ENCODE data around the gene DDX56. TPM values are rescaled to one million over a fixed set of nuclear protein-coding genes. Genes with fewer than 3 reads are reported as not detected.
A peak's percentile ranks its signal among the peaks of the same experiment; 100 is the strongest.

The DDX56 gene
- total and polyA plus RNA-seq, 2 of the 13 experiments (the other 11 are each of a cell fraction or from before 2014, with no cell fraction given): 82.6 to 120 TPM

DNA sequence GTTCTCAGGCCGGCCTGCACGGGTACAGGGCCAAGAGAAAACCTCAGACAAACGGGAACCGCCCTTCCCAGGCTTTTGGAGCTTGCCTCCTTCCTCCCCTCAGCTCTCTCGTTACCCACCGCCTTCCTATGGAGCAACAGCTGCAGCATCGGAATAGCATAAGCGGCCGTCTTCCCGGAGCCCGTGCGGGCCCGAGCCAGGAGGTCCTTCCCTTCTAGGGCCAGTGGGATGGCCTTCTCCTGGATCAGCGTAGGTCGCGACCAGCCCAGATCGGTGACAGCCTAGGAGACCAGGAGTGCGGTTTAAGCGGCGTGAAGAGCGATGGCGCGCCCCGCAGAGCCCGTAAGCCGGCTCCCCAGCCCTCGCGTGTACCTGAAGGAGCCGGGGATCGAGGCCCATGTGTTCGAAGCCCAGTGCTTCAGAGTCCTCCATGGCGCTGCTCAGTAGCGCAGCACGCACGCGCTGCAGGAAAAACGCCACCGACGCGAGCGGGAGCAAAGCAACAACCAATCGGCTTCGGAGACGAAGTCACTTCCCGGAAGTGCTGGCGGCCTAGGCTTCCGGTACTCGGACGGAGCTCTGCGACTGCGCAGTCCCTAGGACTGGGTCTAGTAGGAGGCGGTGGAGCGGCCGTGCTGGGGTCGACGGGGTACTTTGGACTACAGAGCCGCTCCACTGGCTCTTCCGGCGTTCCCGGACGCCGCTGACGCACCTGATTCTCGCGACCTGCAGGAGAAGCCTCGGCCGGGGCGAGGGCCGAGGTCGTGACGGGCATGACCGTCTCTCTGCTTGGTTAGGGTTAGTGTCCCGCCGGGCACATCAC is at the start of gene DDX56 (continued):
- TF ChIP-seq, protein P1, sequence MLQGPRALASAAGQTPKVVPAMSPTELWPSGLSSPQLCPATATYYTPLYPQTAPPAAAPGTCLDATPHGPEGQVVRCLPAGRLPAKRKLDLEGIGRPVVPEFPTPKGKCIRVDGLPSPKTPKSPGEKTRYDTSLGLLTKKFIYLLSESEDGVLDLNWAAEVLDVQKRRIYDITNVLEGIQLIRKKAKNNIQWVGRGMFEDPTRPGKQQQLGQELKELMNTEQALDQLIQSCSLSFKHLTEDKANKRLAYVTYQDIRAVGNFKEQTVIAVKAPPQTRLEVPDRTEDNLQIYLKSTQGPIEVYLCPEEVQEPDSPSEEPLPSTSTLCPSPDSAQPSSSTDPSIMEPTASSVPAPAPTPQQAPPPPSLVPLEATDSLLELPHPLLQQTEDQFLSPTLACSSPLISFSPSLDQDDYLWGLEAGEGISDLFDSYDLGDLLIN (CRISPR knock-in tag; IDR thresholded peaks at IDR 0.05; ENCODE audit: borderline replicate concordance): peak; percentile 46; the same call in 1 of the 2 replicates
- TF ChIP-seq, protein P2, sequence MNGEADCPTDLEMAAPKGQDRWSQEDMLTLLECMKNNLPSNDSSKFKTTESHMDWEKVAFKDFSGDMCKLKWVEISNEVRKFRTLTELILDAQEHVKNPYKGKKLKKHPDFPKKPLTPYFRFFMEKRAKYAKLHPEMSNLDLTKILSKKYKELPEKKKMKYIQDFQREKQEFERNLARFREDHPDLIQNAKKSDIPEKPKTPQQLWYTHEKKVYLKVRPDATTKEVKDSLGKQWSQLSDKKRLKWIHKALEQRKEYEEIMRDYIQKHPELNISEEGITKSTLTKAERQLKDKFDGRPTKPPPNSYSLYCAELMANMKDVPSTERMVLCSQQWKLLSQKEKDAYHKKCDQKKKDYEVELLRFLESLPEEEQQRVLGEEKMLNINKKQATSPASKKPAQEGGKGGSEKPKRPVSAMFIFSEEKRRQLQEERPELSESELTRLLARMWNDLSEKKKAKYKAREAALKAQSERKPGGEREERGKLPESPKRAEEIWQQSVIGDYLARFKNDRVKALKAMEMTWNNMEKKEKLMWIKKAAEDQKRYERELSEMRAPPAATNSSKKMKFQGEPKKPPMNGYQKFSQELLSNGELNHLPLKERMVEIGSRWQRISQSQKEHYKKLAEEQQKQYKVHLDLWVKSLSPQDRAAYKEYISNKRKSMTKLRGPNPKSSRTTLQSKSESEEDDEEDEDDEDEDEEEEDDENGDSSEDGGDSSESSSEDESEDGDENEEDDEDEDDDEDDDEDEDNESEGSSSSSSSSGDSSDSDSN (CRISPR knock-in tag; IDR thresholded peaks at IDR 0.05): peak; percentile 82
- TF ChIP-seq POLR2G (IDR thresholded peaks at IDR 0.05; ENCODE audit: low read depth, low read length): peak; percentile 92
- no peak for TF ChIP-seq ZNF720 (CRISPR knock-in tag; IDR thresholded peaks at IDR 0.05)
- TF ChIP-seq ELF4 (CRISPR knock-in tag; IDR thresholded peaks at IDR 0.05; ENCODE audit: borderline replicate concordance): peak; percentile 95
- TF ChIP-seq ZNF652 (CRISPR knock-in tag; IDR thresholded peaks at IDR 0.05; ENCODE audit: borderline replicate concordance, low read depth): peak; percentile 28; the same call in 1 of the 2 replicates
- TF ChIP-seq, protein P3, sequence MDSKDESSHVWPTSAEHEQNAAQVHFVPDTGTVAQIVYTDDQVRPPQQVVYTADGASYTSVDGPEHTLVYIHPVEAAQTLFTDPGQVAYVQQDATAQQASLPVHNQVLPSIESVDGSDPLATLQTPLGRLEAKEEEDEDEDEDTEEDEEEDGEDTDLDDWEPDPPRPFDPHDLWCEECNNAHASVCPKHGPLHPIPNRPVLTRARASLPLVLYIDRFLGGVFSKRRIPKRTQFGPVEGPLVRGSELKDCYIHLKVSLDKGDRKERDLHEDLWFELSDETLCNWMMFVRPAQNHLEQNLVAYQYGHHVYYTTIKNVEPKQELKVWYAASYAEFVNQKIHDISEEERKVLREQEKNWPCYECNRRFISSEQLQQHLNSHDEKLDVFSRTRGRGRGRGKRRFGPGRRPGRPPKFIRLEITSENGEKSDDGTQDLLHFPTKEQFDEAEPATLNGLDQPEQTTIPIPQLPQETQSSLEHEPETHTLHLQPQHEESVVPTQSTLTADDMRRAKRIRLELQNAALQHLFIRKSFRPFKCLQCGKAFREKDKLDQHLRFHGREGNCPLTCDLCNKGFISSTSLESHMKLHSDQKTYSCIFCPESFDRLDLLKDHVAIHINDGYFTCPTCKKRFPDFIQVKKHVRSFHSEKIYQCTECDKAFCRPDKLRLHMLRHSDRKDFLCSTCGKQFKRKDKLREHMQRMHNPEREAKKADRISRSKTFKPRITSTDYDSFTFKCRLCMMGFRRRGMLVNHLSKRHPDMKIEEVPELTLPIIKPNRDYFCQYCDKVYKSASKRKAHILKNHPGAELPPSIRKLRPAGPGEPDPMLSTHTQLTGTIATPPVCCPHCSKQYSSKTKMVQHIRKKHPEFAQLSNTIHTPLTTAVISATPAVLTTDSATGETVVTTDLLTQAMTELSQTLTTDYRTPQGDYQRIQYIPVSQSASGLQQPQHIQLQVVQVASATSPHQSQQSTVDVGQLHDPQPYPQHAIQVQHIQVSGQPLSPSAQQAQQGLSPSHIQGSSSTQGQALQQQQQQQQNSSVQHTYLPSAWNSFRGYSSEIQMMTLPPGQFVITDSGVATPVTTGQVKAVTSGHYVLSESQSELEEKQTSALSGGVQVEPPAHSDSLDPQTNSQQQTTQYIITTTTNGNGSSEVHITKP (CRISPR knock-in tag; IDR thresholded peaks at IDR 0.05; ENCODE audit: low read depth): 0 out of 2 replicates have a peak, but pooled peaks have one; percentile 59
- TF ChIP-seq U2AF1 (optimal IDR thresholded peaks at IDR 0.05; ENCODE audit: low read depth, low read length): peak; percentile 64
- peak; percentile 55 for TF ChIP-seq ZNF556 (CRISPR knock-in tag; IDR thresholded peaks at IDR 0.05; ENCODE audit: borderline replicate concordance)
- TF ChIP-seq RAD21 (CRISPR knock-in tag; IDR thresholded peaks at IDR 0.05): peak; percentile 54
- peak; percentile 22; the same call in 1 of the 2 replicates for TF ChIP-seq CENPT (CRISPR knock-in tag; IDR thresholded peaks at IDR 0.05; ENCODE audit: low read depth)
- TF ChIP-seq HHEX (CRISPR knock-in tag; IDR thresholded peaks at IDR 0.05): no peak
- TF ChIP-seq ZBTB7A (CRISPR knock-in tag; IDR thresholded peaks at IDR 0.05): peak; percentile 85
- TF ChIP-seq PTBP1 (IDR thresholded peaks at IDR 0.05; ENCODE audit: low read depth, low read length, poor library complexity, severe bottlenecking): no peak
- TF ChIP-seq TOPORS (CRISPR knock-in tag; IDR thresholded peaks at IDR 0.05): peak; percentile 89
- TF ChIP-seq ZC3H13 (CRISPR knock-in tag; IDR thresholded peaks at IDR 0.05): peak; percentile 68; the same call in 1 of the 2 replicates
- no peak; the same call in none of the 2 replicates for TF ChIP-seq ZNF451 (CRISPR knock-in tag; IDR thresholded peaks at IDR 0.05)
- TF ChIP-seq ZNF780A (CRISPR knock-in tag; IDR thresholded peaks at IDR 0.05): peak; percentile 62
- peak; percentile 96 for TF ChIP-seq DMAP1 (CRISPR knock-in tag; IDR thresholded peaks at IDR 0.05)
- TF ChIP-seq PLRG1 (conservative IDR thresholded peaks at IDR 0.05): no peak
- TF ChIP-seq TCF7 (IDR thresholded peaks at IDR 0.05; ENCODE audit: low read depth): no peak

Measured in HepG2 (cell line).